ENCODE measurements around the gene IGBP1. TPM values are rescaled to one million over a fixed set of nuclear protein-coding genes. Genes with fewer than 3 reads are reported as not detected.

IGBP1 gene
- total RNA-seq (2021) (35.2 and 36.2 TPM in 2 replicates), Bru-seq, nascent RNA (percentile 82 among the genes with signal in this experiment), BruChase-seq, experiment 1, labeled RNA remaining after a 2-hour chase (percentile 77 among the genes with signal in this experiment), BruChase-seq, experiment 2, labeled RNA remaining after a 6-hour chase (percentile 80 among the genes with signal in this experiment)
- long read RNA-seq, transcript IGBP1-201 (6 exons, 1,862 nt): major isoform, 25 of 43 reads
- long read RNA-seq, transcript IGBP1-202 (7 exons, 1,666 nt): minor isoform, 11 of 43 reads
- long read RNA-seq, partial matches to known transcripts: 4 of 43 reads
- long read RNA-seq, other reads (novel, unspliced or antisense): 3 of 43 reads

GRCh38 chrX:70133303-70134115, at the start of gene IGBP1:
TSS of gene IGBP1 (plus strand) at chrX:70133447. CDS start at chrX:70133948, 501 bp downstream.
- intact Hi-C loops (cut with micrococcal nuclease; ENCODE audit: unreplicated experiment): no loop called here
- H3K4me1 ChIP-seq (ENCODE audit: insufficient read depth, low read length, poor library complexity, severe bottlenecking): no peaks in the 10 kb centered on the region
- H3K27me3 ChIP-seq (replicated peaks; ENCODE audit: insufficient read depth, low read depth, low read length, poor library complexity): no peaks in the 10 kb centered on the region
- peak within 1 kb of the TSS; percentile 87 for H3K27ac ChIP-seq (ENCODE audit: low read depth, low read length, poor library complexity, severe bottlenecking)
- no peaks in the 10 kb centered on the region for H3K9me3 ChIP-seq (ENCODE audit: low read depth, low read length, poor library complexity, severe bottlenecking)
- peak; percentile 89 for DNase-seq (ENCODE audit: low spot score)
- ChIA-PET POLR2A (ENCODE audit: low non-redundant PET) (interaction anchor here (0.6 kb wide), 1 partner anchor 1369 kb away, joined by 3 read pairs; no protein-coding TSS in a partner anchor), CTCF (interaction anchor here (0.6 to 1.6 kb wide), 5 partner anchors 129 to 1305 kb away, joined by 3 to 5 read pairs (median 3); partner anchors contain the start of gene EFNB1)
- no TSS peak for BruUV-seq (replicated peaks)
- H3K36me3 ChIP-seq (ENCODE audit: insufficient read depth, low read length, poor library complexity, severe bottlenecking): peaks cover 2% of the 10 kb centered on the region
- no peak for TF ChIP-seq EZH2 (IDR thresholded peaks at IDR 0.05; ENCODE audit: borderline replicate concordance, low read depth, low read length, poor library complexity, severe bottlenecking)
- peak; percentile 62 for TF ChIP-seq CTCF (conservative IDR thresholded peaks at IDR 0.05; ENCODE audit: low read depth, low read length)
- H3K4me3 ChIP-seq (ENCODE audit: low read depth, low read length, poor library complexity, severe bottlenecking): peak within 1 kb of the TSS; percentile 59

- ChIA-PET CTCF (no interaction called here), POLR2A (ENCODE audit: low non-redundant PET) (no interaction called here)
- Histone ChIP-seq H3K4me1 (ENCODE audit: insufficient read depth, low read length, poor library complexity, severe bottlenecking) (no peaks in the 10 kb centered on the region), H3K27me3 (replicated peaks; ENCODE audit: insufficient read depth, low read depth, low read length, poor library complexity) (no peaks in the 10 kb centered on the region), H3K9me3 (ENCODE audit: low read depth, low read length, poor library complexity, severe bottlenecking) (no peaks in the 10 kb centered on the region), H3K27ac (ENCODE audit: low read depth, low read length, poor library complexity, severe bottlenecking) (no peak overlapping the region), H3K4me3 (ENCODE audit: low read depth, low read length, poor library complexity, severe bottlenecking) (no peak overlapping the region), H3K36me3 (ENCODE audit: insufficient read depth, low read length, poor library complexity, severe bottlenecking) (no peaks in the 10 kb centered on the region)
- no TSS peak for BruUV-seq (replicated peaks)
- TF ChIP-seq CTCF (conservative IDR thresholded peaks at IDR 0.05; ENCODE audit: low read depth, low read length) (no peak), EZH2 (IDR thresholded peaks at IDR 0.05; ENCODE audit: borderline replicate concordance, low read depth, low read length, poor library complexity, severe bottlenecking) (no peak)
- intact Hi-C loops (cut with micrococcal nuclease; ENCODE audit: unreplicated experiment): no loop called here
- DNase-seq (ENCODE audit: low spot score): no peak
Observed at GRCh38 chrX:70084592-70085240, 48.5 kb upstream of the IGBP1 start.

GRCh38 chrX:70087857-70088630, 45.2 kb upstream of the IGBP1 start:
- H3K27me3 ChIP-seq (replicated peaks; ENCODE audit: insufficient read depth, low read depth, low read length, poor library complexity): no peaks in the 10 kb centered on the region
- H3K36me3 ChIP-seq (ENCODE audit: insufficient read depth, low read length, poor library complexity, severe bottlenecking): no peaks in the 10 kb centered on the region
- TF ChIP-seq CTCF (conservative IDR thresholded peaks at IDR 0.05; ENCODE audit: low read depth, low read length) (no peak), EZH2 (IDR thresholded peaks at IDR 0.05; ENCODE audit: borderline replicate concordance, low read depth, low read length, poor library complexity, severe bottlenecking) (no peak)
- H3K27ac ChIP-seq (ENCODE audit: low read depth, low read length, poor library complexity, severe bottlenecking): no peak overlapping the region
- CTCF ChIA-PET: no interaction called here
- H3K4me3 ChIP-seq (ENCODE audit: low read depth, low read length, poor library complexity, severe bottlenecking): no peak overlapping the region
- no TSS peak for BruUV-seq (replicated peaks)
- intact Hi-C loops (cut with micrococcal nuclease; ENCODE audit: unreplicated experiment): no loop called here
- no peaks in the 10 kb centered on the region for H3K4me1 ChIP-seq (ENCODE audit: insufficient read depth, low read length, poor library complexity, severe bottlenecking)
- POLR2A ChIA-PET (ENCODE audit: low non-redundant PET): no interaction called here
- no peaks in the 10 kb centered on the region for H3K9me3 ChIP-seq (ENCODE audit: low read depth, low read length, poor library complexity, severe bottlenecking)
- DNase-seq (ENCODE audit: low spot score): peak; percentile 12
